ENCODE results near the gene CHIT1.

The CHIT1 gene

DNA sequence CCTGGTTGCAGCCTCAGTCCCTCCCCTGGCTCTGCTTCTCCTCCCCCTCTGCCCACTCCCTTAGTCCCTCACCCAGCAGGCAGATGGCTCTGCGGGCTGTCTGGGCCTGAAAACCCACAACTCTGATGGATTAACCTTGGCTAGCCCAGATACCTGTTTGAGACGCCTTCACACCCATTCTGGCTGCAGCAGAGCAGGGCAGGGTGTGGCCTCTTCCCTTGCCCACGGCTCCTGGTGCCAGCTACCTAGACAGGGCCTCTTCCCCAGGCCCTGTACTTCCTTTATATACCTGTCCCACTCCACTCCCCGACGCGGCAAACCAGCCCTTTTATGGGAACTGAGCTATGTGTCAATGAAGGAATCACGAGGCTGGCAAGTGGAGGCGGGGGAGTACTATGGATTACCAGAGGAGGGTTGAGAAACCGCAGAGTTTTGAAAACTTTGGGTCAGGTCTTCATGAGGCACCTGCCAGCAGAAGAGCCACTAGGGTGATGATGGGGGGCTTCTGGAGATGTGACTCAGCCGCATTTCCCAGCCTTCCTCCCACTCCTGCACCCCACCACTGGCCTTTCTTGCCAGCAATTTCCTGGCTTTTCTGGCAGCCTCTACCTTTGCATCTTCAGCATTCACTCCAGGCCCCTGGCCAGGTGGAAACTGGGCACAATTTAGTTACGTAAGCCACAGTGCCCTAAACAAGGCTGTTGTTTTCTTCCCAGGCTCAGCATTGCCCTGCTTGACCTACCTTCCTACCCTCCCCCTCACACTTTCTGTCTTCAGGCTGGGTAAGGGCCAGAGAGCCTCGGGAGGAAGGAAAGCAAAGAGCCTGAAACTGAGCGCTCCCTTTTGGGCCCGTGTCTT lies 42.8 kb downstream of the CHIT1 start, which contains the start of gene CHI3L1:
TSS of gene CHI3L1 (minus strand) at position 259 of the 858 bp plus-strand sequence. CDS start at position 178, 81 bp downstream.
- DNase-seq: no peak

DNA sequence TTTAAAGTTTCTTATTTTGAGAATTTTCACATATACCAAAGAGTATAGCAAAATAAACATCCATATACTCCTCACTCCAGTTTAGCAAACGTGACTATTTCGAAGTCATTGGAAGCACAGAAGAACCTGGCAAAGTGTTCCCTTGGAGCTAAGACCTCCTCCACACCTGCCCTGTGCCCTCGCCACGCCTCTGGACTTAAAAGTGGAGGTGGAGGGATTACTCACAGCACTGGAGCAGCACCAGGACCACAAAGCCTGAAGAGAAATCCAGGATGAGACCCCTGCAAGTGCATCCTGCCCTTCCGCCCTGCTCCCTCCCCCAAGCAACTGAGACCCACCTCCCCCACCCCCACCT lies 43.4 kb downstream of the CHIT1 start:
- no peak for DNase-seq

GRCh38 chr1:203185585-203185984 lies 43.9 kb downstream of the CHIT1 start:
- no peak for DNase-seq

GRCh38 chr1:203185061-203185461 lies 44.4 kb downstream of the CHIT1 start:
- DNase-seq: no peak

GRCh38 chr1:203184467-203184866 lies 45.0 kb downstream of the CHIT1 start:
- no peak for DNase-seq

- no peak for DNase-seq
These were observed 45.6 kb downstream of the CHIT1 start for GRCh38 chr1:203183828-203184227.

- no peak for DNase-seq
These were observed 47.0 kb downstream of the CHIT1 start for GRCh38 chr1:203182387-203182953.

- DNase-seq: no peak
These were observed 47.7 kb downstream of the CHIT1 start for GRCh38 chr1:203181586-203182386.

GRCh38 chr1:203180611-203181330 lies 48.7 kb downstream of the CHIT1 start:
- DNase-seq: no peak

DNA sequence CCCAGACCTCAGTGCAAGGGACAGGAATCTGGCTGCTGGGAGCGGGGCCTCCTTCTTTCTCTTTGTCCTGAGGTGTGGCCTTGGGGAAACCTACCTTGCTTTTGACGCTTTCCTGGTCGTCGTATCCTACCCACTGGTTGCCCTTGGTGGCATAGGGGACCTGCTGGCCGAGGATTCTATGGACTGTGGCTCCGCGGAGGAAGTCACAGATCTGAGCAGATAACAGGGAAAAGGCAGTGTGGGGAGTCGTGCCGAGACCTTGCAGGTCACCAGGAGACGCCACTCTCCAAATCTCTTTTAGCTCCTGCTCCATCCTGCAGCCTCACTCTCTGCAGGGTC lies 49.8 kb downstream of the CHIT1 start:
- no peak for DNase-seq

GRCh38 chr1:203178821-203179666 lies 50.4 kb downstream of the CHIT1 start:
- no peak for DNase-seq

- DNase-seq: no peak
These were observed 51.4 kb downstream of the CHIT1 start for GRCh38 chr1:203178083-203178482.

- no peak for DNase-seq
These were observed 51.9 kb downstream of the CHIT1 start for GRCh38 chr1:203177470-203178039.

- no peak for DNase-seq
These were observed 52.5 kb downstream of the CHIT1 start for GRCh38 chr1:203177036-203177405.

- no peak for DNase-seq
These were observed 53.0 kb downstream of the CHIT1 start for GRCh38 chr1:203176273-203177035.

- DNase-seq: no peak
These were observed 53.6 kb downstream of the CHIT1 start for GRCh38 chr1:203175827-203176241.

DNA sequence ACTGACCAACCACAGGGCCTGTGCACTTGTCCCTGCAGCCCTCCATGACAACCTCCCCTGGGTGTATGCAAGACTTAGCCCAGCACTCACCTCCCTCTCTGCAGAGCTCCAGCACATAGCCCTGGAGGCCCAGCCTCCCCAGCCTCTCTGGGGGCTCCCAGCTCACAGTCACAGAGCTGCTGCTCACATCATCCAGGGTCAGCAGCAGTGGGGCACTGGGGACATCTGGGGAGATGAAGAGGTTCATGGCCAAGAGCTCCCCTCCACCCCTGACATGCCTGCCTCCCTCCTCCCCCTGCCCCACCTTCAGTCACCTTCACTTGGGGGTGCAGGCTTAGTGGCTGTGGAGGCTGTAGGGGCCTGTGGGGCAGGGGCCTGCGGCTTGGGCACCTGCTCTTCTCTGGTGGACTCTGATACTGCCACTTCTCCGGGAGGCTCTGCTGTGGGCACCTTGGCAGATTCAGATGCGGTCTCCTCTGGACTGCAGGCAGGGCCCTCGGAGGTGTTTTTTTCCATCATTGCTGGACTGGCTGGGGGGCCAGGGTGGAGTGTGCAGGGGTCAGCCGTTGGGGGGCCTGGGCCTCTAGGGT lies 54.1 kb downstream of the CHIT1 start, which contains the start of gene MYBPH:
TSS of gene MYBPH (minus strand) at position 590 of the 590 bp plus-strand sequence. CDS start at position 519, 71 bp downstream.
- DNase-seq: no peak

GRCh38 chr1:203174324-203174985 lies 55.0 kb downstream of the CHIT1 start:
- no peak for DNase-seq

GRCh38 chr1:203173566-203173965 lies 55.9 kb downstream of the CHIT1 start:
- DNase-seq: no peak

DNA sequence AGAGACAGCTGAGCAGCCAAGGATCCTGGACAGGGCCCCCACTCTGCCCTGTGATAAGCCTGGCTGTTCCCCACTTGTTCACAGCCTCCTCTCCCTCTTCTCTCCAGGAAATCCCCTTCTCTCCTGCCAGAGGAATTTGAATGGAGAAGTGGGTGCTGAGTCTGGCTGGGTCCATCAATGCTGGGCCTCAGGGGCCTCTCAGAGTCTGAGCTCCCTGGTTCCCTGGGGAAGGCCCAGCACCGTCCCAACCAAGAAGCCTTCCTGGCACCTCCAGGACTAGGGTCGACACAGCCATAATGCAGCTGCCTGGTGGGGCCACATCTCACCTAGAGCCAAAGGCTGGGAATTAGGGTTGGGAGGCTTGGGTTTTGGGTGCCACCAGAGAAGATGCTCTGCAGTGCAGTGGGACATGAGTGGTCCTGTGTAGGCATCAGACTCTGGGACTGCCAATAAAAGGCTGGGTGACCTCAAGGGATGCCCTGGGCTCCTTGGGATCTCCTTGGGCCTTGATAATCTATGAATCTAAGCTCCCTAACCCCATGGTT lies 56.4 kb downstream of the CHIT1 start:
- DNase-seq: no peak
